Erythroblast (primary cell): ENCODE results near the gene CHEK2.
"Not testable (repeated sequence)": the region's sequence is repeated elsewhere in the genome, so short reads cannot be mapped to it uniquely, and the experiment has no call there.

Experiments
- GATA1 ChIP-seq: IDR thresholded peaks from 2 replicates; pipeline ENCODE4 v1.6.1; 2011; ENCODE audit warnings: low read depth, mild to moderate bottlenecking, control low read depth, low read length, moderate library complexity
- POLR2A ChIP-seq: IDR thresholded peaks from 2 replicates; pipeline ENCODE4 v1.6.1; 2011; ENCODE audit warnings: mild to moderate bottlenecking, low read length

DNA sequence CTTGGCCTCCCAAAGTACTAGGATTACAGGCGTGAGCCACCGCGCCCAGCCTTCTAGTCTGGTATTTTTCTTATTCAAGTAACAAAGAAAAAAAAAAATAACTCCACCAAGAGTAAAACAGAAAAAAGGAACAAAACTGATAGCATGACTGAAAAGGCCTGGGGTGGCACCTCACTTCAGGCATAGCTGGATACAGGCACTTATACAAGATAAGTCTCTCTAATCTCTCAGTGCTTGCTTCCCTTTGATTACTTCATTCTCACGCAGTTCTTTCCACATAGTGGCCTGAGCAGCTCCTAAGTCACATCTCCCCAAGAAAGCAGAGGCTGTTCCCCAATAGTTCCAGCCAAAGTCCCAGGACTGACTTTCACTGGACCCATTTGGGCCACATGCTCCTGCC lies 58.7 kb downstream of the CHEK2 start:
- not testable (repeated sequence) for TF ChIP-seq POLR2A, GATA1
